GM21717 (cell line): ENCODE data around the gene HES2.
"Not testable (repeated sequence)": the region's sequence is repeated elsewhere in the genome, so short reads cannot be mapped to it uniquely, and the experiment has no call there.

Source experiments
- ATAC-seq: cut with Tn5 transposase; IDR thresholded peaks from one replicate; pipeline ENCODE4 v1.9.1; 2021; ENCODE audit warnings: mild to moderate bottlenecking, moderate library complexity; ENCODE audit not compliant: unreplicated experiment

The HES2 gene

DNA sequence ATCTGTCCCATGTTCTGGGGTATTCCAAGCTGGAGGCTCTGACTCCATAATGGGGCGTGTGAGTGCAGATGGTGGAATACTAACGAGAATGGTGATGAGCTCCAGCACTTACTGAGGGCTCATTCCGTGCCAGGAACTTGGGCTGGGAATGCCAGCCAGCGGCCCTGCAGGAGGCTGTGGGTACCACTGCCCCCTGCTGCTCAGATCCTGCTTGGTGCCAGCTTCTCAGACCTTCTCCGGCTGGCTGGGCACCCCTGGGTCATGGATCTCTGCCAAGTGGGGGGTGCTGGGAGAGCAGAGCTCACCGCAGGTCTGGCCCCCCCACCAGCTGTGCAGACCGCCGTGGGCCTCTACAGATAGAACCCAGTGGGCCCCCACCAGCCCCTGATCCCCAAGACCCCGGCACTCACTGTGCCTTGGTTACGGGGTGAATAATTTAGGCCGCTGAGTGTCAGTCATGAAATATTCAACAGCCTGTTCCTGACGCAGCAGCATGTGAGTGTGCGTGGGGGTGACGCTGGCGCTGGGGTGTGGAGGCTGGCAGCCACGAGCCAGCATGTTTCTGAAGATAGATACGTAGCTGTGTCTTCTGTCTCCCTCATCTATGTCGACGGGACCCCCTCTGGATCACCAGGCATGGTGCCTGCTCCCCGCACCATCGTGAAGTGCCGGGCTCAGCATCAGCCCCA lies 17.4 kb upstream of the HES2 start:
- not testable (repeated sequence) for ATAC-seq

DNA sequence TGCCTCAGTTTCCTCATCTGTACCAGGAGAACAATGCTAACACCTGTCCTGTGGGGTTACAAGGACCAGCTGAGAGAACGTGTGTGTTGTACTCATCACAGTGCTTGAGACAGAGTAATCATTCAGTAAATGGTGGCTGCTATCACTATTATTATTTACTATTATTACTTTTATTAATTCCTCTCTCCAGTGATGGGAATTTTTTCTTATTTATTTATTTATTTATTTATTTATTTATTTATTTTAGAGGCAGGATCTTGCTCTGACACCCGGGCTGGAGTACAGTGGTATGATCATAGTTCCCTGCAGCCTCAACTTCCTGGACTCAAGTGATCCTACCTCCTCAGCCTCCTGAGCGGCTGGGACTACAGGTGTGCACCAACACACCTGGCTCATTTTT lies 16.6 kb upstream of the HES2 start:
- not testable (repeated sequence) for ATAC-seq

- ATAC-seq = no peak
These were observed 15.8 kb upstream of the HES2 start for GRCh38 chr1:6435547-6435946.

DNA sequence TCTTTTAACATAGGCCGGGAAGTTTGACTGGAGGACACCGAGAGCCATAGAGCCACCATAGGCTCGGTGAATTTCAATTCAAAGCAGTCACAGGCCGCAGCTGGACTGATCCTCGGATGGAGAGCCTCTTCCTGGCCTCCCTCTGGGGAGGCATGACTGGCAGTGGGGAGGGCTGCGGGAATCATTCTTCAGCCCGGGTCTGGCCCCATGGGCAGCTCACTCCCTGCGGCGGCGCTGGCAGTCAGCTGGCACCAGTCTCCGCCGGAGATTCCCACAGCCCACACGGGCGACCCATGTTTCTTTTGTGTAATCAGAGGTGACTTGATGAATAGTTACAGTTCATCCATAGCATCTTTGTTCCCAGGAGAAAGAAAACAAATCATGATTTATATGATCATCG lies 15.4 kb upstream of the HES2 start:
- no peak for ATAC-seq

- ATAC-seq = no peak
These were observed 14.5 kb upstream of the HES2 start for GRCh38 chr1:6434186-6434585.

DNA sequence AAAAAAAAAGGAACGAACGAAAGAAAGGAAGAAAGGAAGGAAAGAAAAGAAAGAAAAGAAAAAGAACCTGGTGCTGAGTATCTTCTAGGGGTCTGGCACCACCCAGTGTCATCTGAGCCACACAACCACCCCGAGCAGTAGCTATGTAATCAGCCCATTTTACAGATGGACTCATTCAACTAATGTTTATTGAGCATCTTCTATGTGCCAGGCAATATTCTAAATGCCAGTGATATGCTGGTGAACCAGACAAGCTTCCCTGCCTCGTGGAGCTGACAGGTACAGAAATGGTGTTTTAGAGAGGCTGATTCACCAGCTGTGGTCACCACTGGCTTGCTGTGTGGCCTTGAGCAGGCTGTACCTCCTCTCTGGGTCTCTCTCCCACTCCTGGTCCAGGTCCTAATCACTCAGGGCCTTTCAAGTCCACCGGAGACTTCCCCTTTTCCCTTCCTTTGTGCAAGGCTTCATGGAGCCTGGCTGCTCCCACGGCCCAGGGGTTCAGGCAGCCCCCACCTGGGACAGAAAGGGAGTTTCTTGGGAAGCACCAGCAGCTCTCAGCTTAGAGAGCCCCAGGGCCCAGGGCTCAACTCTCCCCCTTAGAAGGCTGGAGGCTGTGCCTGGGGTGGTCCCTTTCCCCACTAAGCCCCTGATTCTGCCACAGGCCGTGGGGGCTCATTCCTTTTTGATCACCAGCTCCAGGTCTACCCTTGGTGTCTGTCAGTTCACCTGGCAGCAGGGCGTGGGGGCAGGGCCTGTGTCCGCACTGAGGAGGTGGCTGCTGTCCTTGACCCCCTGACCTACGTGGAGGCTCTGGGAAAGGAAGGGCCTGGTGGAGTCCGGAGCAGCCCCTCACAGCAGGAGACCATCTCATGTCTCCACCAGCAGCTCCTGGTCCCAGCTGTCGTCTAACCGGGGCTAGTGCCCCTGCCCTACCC lies 12.2 kb upstream of the HES2 start:
- ATAC-seq = not testable (repeated sequence)

DNA sequence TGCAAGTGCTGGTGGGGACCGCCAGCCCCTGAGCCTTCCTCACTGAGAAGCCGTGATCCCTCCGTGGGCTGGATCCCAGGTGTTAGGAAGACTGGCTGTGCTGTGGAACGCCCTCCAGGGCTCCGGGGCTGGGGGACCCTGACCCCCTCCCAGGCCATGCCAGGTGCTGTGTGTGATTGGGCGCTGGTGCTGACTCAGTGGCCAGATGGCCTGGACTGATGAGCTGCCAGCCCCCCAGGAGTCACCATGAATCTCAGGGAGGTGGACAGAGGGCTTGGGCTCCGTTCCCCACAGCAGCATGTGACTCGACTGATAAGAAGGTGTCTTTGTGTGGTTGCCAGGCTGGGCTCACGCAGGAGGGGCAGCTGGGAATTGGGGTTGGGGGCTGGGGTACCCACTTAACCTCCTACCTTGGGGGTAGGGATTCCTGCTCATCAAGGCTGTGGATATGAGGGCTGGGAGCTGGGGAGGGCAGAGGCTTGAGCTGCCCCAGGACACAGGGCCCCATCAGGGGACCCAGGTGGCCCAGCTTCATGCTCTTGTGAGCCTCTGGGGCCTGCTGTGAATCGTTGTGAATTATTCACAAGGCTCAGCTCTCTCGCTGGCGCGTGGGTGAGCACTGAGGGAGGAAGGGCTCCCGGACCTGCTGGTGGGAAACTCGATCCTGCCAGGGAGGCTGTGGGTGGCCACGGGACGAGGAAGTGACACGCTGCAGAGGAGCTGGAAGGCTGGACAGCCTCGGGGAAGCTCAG lies 10.1 kb upstream of the HES2 start:
- not testable (repeated sequence) for ATAC-seq

GRCh38 chr1:6428453-6428852 lies 8.7 kb upstream of the HES2 start:
- not testable (repeated sequence) for ATAC-seq

GRCh38 chr1:6427441-6428390 lies 8.0 kb upstream of the HES2 start:
- ATAC-seq = no peak

GRCh38 chr1:6426972-6427350 lies 7.2 kb upstream of the HES2 start:
- ATAC-seq = no peak

- ATAC-seq = no peak
These were observed 6.7 kb upstream of the HES2 start for GRCh38 chr1:6426277-6426971.

DNA sequence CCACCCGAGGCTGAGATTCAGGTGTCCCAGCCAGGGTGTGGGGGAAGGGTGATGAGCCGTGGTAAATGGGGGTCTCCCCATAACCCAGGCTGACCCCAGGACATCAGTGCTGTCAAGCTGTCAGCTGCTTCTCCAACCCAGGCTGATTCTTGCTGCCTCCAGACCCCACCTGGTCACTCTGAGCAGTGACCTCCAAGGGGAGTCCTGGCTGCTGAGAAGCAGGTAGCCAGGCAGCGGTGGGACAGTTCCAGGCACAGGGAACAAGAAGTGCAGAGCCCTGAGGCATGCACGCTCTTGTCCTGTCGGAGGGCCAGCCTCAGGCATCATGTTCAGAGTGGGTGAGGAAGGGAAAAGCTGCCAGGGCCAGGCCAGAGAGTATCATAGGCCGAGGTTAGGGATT lies 5.9 kb upstream of the HES2 start:
- ATAC-seq = no peak

DNA sequence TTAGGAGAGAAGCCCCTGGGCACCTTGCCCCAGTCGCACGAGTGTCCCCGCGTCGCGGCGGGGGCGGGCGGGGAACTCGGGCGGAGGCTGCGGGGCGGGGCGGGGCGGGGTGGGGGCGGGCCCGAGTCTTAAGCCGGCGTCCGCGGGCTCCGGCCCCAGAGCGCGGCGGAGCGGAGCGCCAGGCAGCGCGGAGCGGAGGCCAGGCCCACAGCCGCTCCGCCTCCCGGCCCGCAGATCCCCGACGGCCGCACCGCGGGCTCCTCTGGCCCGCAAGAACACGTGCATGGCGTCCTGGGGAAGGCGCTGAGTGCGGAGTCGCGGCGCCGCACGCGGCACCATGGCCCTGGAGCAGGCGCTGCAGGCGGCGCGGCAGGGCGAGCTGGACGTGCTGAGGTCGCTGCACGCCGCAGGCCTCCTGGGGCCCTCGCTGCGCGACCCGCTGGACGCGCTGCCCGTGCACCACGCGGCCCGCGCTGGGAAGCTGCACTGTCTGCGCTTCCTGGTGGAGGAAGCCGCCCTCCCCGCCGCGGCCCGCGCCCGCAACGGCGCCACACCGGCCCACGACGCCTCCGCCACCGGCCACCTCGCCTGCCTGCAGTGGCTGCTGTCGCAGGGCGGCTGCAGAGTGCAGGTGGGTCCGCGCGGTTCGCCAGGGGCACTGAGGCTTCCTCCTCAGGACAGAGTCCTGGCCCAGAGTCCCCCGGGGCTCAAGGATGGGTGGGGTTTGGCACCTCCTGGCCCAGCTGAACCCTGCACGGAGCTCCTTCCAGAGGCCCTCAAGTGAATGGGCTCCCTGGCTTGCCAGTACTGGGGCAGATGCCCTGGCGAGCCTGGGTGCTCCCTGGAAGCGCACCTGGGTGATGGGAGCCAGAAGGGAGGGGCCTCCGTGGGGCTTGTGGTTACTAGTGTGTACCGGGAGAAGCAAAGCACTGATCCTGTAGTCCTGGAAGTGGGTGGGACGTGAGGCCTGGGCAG lies 5.2 kb upstream of the HES2 start, which contains the start of gene ESPN:
TSS of gene ESPN (plus strand) at position 158 of the 975 bp plus-strand sequence. CDS start at position 338, 180 bp downstream.
- ATAC-seq = no peak

- no peak for ATAC-seq
These were observed 4.4 kb upstream of the HES2 start for GRCh38 chr1:6424000-6424565.

DNA sequence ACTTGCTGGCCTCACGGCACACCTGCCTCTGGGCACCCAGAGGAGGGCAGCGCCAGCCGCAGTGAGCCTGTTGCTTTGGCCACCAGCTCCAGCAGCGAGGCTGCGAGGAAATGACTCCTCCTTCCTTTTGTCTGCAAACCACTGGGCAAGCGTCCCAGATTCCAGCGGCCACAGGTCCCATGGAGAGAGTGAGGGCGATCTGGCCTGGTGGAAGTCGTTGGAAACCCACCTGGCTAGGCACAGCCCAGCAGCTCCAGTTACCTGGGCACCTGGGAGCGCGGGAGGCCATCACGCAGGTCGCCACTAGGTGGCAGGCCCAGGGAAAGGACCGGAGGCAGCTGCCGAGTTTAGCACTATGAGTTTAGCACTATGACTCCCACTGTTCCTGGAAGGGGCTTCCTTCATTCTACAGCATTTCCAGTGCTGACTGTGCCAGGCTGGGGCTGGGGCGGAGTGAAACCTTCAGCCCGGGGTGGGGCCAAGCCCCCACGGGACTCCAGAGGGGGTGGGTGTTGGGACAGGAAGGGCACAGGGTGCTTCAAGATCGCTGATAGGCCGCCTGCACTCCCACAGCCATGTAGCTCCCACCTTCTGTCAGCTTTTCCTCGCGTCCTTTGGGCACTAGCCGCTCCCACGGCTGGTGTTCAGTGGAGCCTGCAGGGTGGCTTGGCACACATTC lies 3.7 kb upstream of the HES2 start:
- no peak for ATAC-seq

GRCh38 chr1:6421266-6421665 lies 1.5 kb upstream of the HES2 start:
- ATAC-seq = no peak

DNA sequence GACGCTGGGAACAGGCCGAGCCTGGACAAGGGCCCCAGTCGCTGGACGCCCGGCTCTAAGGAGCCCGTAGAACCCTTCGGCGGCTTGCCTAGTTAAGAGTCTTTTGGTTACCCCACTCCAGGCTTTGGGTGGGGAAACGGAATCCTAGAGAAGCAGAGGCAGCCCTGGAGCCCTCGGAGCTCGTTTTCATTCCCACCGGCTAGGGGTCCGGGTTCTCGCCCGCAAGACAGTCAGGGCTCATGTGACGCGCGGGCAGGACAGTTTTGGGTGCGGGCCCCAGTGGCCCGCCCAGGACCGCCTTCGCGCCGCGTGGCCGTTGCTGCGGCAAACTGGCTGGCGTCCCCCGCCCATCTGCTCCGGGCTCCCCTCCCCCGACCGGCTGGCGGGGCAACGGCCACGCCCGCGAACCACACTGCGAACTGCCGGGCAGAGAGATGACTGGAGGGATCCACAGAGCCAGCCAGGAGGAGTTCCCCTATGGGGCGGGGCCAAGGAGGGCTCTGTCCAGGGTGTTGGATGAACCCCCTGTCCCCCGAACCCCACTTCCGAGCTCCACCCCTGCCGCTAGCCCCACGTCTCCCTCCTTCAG lies 829 bp upstream of the HES2 start:
- no peak for ATAC-seq
